ENCODE data around the gene MNX1. TPM values are rescaled to one million over a fixed set of nuclear protein-coding genes. Genes with fewer than 3 reads are reported as not detected.

Gene MNX1
- total and polyA plus RNA-seq, 4 donors = 0.08 TPM; not detected in 3

GRCh38 chr7:156966387-156966786, 44.1 kb downstream of the MNX1 start:
- 96% methylated on average over 8 of the region's 8 CpGs for WGBS
- peaks cover 13 to 66% (median 46%) of the 10 kb centered on the region in 4 donors for H3K36me3 ChIP-seq (ENCODE audit: control insufficient read depth in 4 of 4, insufficient read depth in 3 of 4, low read depth in 1 of 4, low read length in 3 of 4)
- no peak for TF ChIP-seq TAF1 (conservative IDR thresholded peaks at IDR 0.05)

DNA sequence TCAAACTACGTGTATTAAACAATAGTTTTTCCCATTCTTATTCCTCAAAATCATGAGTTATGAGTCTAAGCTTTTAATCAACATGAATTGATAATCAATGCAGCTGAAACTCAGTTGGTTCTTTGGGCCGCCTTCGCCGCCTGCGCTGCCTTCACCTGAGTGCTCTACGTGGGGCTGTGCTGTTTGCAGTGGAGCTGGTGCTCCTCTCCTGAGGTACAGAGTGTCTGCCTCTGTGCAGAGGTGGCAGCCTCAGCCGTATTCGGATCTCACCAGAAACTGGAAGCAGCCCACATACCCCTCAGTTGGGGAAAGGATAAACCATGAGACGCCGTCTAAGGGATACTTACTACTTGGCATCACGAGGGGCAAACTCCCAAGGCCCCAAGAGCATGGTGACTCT, 45.5 kb downstream of the MNX1 start:
- no peak overlapping the region for H3K27ac ChIP-seq (ENCODE audit: low read depth in 1 of 2, low read length in 2 of 2)
- H3K9ac ChIP-seq (ENCODE audit: low read depth in 1 of 2, low read length in 2 of 2) = no peak overlapping the region
- H3K4me3 ChIP-seq (ENCODE audit: low read depth in 1 of 3, low read length in 3 of 3) = no peak overlapping the region
- peaks cover 17 to 74% (median 48%) of the 10 kb centered on the region in 4 donors for H3K36me3 ChIP-seq (ENCODE audit: control insufficient read depth in 4 of 4, insufficient read depth in 3 of 4, low read depth in 1 of 4, low read length in 3 of 4)
- no peak for DNase-seq (ENCODE audit: low spot score)
- 97% methylated on average over 11 of the region's 11 CpGs for WGBS
- TF ChIP-seq, protein P1, sequence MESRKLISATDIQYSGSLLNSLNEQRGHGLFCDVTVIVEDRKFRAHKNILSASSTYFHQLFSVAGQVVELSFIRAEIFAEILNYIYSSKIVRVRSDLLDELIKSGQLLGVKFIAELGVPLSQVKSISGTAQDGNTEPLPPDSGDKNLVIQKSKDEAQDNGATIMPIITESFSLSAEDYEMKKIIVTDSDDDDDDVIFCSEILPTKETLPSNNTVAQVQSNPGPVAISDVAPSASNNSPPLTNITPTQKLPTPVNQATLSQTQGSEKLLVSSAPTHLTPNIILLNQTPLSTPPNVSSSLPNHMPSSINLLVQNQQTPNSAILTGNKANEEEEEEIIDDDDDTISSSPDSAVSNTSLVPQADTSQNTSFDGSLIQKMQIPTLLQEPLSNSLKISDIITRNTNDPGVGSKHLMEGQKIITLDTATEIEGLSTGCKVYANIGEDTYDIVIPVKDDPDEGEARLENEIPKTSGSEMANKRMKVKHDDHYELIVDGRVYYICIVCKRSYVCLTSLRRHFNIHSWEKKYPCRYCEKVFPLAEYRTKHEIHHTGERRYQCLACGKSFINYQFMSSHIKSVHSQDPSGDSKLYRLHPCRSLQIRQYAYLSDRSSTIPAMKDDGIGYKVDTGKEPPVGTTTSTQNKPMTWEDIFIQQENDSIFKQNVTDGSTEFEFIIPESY (IDR thresholded peaks at IDR 0.05) = no peak
- TF ChIP-seq FOXA1 (IDR thresholded peaks at IDR 0.05) (no peak), HNF4G (IDR thresholded peaks at IDR 0.05) (no peak), RAD21 (IDR thresholded peaks at IDR 0.05) (no peak), RXRA (IDR thresholded peaks at IDR 0.05) (no peak), REST (IDR thresholded peaks at IDR 0.05) (no peak), TAF1 (conservative IDR thresholded peaks at IDR 0.05) (no peak), YY1 (IDR thresholded peaks at IDR 0.05) (no peak), JUND (IDR thresholded peaks at IDR 0.05) (no peak), ATF3 (IDR thresholded peaks at IDR 0.05) (no peak), CTCF (IDR thresholded peaks at IDR 0.05; ENCODE audit: low read depth, low read length, missing input control) (no peak), HNF4A (conservative IDR thresholded peaks at IDR 0.05) (no peak), MAX (IDR thresholded peaks at IDR 0.05) (no peak), NR2F2 (IDR thresholded peaks at IDR 0.05) (no peak), SP1 (IDR thresholded peaks at IDR 0.05) (no peak), EGR1 (IDR thresholded peaks at IDR 0.05; ENCODE audit: low read depth in 2 of 2) (no peak), FOXA2 (IDR thresholded peaks at IDR 0.05) (no peak), GABPA (IDR thresholded peaks at IDR 0.05 in 1 of 2, conservative IDR thresholded peaks at IDR 0.05 in 1 of 2) (no peak)
- H3K4me1 ChIP-seq (ENCODE audit: control insufficient read depth in 4 of 4, insufficient read depth in 4 of 4, low read length in 3 of 4) = no peaks in the 10 kb centered on the region
- no peaks in the 10 kb centered on the region for H3K27me3 ChIP-seq (ENCODE audit: control insufficient read depth in 4 of 4, insufficient read depth in 4 of 4, low read length in 3 of 4)
- H3K9me3 ChIP-seq (ENCODE audit: control insufficient read depth in 4 of 4, low read length in 3 of 4) = no peaks in the 10 kb centered on the region

More at GRCh38 chr7:156966387-156966786, 44.1 kb downstream of the MNX1 start:
- Histone ChIP-seq H3K27ac (ENCODE audit: low read depth in 1 of 2, low read length in 2 of 2) (no peak overlapping the region), H3K27me3 (ENCODE audit: control insufficient read depth in 4 of 4, insufficient read depth in 4 of 4, low read length in 3 of 4) (no peaks in the 10 kb centered on the region), H3K4me3 (ENCODE audit: low read depth in 1 of 3, low read length in 3 of 3) (no peak overlapping the region), H3K4me1 (ENCODE audit: control insufficient read depth in 4 of 4, insufficient read depth in 4 of 4, low read length in 3 of 4) (no peaks in the 10 kb centered on the region), H3K9me3 (ENCODE audit: control insufficient read depth in 4 of 4, low read length in 3 of 4) (no peaks in the 10 kb centered on the region), H3K9ac (ENCODE audit: low read depth in 1 of 2, low read length in 2 of 2) (no peak overlapping the region)
- no peak for DNase-seq (ENCODE audit: low spot score)

Data from liver (tissue), 9 donors.